NCI-H446 (cell line): ENCODE data around the gene TUBGCP6.

ENCODE experiments used
- DNase-seq, 2 experiments: peaks; one replicate each; lab custom pipeline; 2025; lab: John Stamatoyannopoulos, UW

Gene TUBGCP6

DNA sequence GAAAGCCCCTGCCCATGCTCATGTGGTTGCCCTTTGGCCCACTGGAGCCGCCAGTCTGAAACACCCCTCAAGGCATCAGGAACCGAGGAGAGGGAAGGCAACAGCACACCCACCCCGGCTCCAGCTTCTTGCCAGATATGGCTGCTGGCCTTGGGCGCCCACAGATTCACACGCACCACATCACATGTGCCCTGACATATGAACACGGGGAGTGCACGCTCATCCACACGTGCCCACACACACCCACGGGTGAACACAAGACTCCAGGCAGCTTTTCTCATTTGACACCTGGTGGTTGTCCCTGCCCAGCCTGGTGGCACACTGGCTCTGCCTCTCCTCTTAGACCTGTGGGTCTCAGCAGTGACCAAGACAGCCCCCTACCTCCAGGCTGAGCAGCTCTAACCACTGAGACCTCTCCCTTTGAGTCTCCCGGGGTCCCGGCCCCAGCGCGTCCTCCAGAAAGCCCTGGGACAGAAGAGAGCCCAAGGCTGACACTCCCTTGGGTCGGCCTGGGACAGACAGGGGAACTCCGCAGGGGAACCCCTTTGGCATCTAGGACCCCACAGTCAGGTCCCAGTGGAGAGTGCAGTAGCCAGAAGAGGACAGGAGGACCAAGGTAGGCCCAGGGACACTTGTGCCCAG is 19.4 kb upstream of the TUBGCP6 start:
- no peak for DNase-seq

DNA sequence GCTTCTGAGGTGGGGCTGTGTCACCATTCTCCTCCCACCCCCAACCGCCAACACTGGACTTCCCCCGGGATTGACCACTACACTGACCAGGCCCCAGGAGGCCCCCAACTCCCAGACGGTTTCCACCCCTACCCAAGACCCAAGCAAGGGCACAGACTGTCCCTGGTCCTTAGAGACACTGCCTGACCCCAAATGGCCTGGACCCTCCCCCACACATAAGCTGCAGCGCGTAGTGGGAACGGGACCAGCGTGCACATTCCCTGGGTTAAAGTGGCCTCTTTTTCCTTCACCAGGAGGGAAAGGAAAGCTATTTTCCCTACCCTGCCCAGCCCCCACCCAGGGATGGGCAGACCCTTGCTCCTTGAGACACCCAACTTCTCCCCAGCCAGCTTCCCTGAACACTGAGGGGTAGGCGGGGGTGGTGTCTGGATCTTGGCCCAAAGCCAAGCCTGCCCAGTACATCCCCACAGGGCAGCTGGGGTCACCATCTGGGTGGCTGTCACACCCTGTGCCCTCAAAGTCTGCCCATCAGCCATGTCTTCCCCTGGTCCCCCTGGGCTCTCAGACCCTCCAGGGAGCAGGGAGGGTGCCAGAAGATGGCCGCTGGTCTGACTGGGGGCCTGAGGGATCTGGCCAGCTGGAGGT is 18.3 kb upstream of the TUBGCP6 start:
- no peak for DNase-seq

DNA sequence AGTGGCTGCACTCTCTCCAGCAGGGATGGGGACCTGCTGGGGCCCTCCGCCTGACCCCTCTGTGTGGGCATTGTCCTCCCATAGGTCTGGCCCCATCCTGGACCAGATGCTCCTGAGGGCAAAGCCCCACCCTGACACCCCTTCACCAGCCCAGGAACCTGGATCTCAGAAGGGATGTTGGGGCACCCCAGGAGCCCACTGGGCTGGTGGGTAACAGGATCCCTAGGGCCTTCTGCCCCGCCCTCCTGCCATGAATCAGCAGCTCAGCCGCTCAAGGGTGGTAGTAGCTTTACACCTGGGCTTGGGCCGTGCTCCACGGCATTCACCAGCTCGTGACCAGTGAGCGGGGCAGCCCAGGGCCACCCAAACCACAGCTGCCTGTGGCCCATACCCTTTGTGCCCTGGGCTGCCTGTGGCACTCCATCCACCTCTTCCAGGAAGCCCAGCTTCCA is 17.7 kb upstream of the TUBGCP6 start:
- no peak for DNase-seq

DNA sequence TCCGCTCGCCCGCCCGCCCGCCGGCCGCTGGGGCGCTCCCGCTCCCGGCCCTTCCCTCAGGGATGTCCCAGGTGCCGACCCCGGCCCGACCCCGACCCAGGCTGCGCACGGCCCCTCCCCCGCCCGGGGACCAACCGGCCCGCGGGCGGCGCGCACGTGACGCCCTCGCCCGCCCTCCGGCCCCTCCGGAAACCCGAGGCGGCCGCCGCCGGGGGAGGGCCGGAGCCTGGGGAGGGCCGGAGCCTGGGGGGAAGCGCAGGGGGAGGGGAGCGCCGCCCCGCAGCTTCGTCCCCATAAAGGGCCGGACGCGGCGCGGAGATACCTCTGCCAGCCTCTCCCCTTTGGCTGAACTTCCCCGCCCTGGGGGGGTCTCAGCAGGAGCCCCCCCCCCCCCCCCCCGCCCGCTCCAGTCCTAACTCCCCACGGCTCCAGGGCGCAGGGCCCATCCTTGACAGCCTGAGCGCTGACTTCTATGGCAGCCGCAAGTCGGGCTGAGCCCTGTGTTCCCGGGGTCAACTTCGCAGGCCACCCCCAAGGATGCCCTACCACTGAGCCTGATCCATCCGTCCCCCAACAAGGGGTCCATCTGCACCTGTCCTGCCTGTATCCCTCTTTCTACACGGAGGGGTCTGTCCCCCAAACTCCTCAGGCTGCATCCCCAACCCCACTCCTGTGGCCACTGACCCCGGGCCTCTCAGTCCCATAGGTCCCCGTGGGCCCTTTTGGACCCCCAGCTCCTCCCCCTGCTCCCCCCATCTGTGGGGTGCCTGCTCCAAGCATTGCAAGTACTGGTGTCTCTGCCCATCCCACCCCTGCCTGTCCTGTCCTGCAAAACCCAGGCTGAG is 17.0 kb upstream of the TUBGCP6 start, which contains the start of gene MAPK12:
MAPK12 (minus strand) TSS at position 69 of the 845 bp plus-strand sequence. CDS start 174 bp downstream, outside the sequence.
- peak in 1 of 2 experiments; percentile 18 for DNase-seq

DNA sequence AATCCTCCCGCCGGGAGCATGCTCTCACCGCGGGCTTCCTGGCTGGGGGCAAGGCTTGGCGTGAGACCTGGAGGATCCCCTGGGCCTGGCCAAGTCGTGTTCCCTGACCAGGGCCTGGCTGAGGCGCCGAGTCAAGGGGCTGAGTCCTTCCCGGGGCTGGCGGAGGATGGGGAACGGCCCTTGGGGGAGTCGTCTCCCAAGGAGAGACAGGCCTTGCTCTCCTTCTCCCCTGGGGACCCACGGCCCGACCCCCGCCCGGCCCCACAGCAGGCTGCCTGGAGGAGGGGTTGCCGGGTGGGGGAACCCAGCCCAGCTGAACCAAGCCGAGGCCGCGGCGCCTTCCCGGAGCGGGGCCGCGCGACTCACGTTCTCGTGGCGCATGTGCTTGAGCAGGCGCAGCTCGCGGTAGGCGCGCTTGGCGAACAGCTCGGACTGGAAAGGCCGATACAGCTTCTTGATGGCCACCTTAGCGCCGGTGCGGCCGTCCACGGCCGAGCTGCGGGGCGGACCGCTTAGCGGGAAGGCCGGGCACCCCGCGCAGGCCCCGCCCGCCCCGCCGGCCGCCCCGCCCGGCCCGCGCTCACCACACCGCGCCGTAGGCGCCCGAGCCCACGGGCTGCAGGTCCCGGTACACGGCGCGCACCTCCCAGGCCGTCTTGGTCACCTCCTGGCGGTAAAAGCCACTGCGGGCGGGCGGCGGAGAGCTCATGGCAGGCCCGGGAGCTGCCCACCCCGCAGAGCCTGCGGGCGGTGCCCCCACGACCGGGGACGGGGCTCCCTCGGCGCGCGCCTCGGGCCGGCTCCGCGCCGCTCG is 16.2 kb upstream of the TUBGCP6 start:
- peak in 1 of 2 experiments; percentile 43 for DNase-seq

DNA sequence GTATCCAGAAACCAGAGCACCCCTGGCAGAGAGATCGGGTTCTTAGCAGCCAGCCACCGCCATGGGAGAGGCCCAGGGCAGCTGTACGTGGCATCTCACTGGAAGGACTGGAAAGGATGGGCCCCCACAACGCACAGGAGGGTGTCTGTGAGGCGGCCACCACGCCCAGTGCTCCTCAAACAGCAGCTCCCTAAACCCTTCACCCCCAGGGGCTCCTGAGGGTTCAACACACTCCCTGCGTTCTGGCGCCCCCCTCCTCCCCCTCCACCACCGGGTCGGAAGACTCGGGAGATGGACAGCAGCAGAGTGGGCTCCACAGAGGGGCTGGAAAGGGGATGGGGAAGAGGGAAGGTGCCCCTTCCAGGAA is 15.6 kb upstream of the TUBGCP6 start:
- no peak for DNase-seq

DNA sequence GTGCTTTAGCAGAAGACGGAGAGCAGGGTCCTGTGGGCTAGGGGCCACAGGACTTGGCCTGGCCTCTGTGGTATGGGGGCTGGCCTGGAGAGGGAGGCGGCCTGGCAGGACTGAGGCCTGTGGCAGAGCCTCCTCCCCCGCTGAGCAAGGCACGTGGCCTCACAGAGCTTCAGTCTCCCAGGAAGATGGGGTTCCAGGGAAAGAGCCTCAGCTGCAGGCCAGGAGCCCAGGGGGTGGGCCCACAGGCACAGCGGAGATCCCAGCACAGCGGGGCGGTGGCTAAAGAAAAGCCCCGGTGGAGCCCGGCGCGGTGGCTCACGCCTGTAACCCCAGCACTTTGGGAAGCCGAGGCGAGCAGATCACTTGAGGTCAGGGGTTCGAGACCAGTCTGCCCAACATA is 14.5 kb upstream of the TUBGCP6 start:
- DNase-seq, result no peak

DNA sequence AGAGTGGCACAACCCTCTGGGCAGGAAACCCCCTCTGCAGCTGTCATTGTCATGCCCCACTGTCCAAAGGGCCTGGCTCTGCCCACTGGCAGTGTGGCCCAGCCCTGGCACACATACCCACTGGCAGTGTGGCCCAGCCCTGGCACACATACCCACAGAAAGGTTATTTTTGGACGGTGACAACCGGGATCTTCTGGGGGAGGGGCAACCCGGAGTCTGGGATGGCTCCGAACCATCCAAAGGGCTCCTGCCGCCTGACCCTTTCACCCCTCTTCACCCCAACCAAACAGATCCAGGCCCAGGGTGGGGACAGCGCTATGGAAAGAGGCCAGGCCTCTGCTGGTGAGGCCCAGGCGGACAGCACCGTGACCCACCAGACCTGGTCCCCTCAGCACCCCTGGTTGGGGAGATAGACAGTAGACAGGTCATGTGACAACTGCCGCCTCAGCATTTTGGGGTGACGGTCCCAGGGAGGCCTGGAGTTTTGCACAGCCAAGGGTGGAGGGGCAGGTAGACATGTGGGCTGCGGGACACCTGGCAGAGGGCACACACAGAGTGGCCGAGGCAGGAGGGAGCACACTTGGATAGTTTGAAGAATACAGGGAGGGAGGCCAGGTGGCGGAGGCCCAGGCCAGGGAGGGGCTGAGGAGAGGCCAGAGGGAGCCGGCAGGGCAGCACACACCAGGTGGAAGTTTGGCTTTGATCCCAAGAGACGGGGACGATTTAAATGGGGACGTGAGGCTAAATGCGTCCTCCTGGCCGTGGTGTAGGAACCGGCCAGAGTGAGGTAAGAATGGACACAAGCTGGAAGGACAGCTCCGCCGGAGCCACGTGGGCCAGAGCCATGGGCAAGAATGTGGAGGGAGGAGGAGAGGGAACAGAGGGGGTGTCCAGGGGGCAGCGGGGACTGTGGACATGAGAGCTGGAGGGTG is 13.8 kb upstream of the TUBGCP6 start:
- DNase-seq, result no peak

DNA sequence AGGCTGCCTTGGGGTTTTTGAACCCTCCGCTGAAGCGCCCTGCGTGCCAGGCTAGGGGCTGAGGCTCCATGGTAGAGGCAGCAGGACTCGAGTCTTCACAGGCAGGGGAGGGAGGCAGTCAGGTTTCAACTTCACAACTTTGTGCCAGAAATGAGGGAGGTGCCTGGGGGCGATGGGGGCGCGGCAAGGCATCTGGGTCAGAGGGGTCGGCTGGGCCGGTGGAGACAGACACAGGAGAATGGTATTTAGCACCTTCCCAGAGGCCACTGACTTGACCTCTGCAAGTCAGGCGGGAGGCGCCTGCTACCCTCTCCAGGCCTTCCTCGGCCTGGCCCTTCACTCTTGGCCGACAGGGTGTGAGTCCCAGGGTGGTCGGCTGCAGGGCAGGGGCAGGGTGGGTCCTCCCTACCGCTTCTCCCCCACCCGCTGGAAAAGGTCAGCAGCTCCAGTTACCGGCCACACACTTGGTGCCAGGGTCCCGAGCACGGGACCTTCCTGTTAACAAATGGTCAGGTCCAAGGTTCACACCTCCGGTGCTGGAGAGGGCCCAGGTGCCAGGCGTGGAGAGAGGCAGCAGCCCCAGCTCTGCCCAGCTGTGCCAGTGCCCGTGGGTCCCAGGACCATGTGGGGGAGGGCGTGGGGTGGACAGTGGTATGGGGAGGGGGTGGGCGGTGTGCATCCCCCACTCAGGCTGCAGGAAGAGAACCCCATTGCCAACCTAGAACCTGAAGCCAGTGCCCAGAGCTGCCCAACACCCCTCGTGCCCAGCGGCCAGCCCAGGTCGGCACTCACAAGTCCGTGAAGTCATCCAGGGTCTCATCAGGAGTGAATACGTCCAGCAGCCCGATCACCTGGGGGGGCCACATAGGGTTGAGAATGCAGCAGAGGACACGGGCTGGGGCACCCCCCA is 12.9 kb upstream of the TUBGCP6 start:
- DNase-seq, result no peak

DNA sequence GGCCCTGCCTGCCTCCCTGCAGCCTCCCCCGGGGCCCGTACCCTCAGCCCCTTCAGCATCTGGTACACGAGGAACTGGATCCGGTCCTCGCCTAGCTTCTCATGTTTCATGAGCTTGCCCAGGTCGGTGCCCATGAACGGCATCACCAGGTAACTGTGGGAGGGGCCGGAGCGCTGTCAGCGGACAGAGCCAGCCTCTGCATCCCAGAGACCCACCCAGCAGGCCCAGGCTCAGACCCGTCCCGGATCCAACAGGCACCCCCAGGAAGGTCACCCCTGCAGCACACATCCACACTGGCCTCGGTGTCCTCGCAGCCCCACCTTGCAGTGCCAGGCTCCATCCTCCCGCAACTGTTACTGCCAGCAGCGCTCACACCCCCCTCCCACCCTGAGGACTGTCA is 12.2 kb upstream of the TUBGCP6 start:
- DNase-seq, result no peak

DNA sequence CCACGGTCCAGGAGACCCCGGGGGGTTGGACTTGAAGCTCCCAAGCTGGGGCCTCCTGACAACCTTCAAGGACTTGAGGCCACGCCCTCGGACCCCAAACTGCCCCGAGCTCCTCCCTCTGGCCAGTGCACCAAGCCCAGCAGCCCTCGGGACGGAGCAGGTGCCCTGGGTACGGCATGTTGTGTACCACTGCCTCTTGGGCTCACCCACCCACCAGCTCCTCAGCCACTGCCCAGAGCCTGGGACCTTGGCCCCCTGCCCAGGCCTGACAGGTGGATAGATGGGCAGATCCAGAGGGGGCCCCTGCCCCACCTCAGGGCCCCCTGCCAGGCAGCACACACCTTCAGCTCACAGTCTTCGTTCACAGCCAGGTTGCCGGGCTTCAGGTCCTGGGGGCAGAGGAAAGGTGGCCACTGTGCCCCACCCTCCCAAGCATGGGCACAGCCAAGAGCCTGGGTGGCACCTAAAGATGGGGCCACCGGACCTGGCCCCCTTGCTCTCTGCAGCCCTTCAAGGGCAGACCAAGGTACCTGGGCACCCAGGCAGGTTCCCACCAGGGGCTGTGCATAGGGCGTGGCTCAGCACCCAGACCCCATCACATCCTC is 11.5 kb upstream of the TUBGCP6 start:
- DNase-seq, result no peak

DNA sequence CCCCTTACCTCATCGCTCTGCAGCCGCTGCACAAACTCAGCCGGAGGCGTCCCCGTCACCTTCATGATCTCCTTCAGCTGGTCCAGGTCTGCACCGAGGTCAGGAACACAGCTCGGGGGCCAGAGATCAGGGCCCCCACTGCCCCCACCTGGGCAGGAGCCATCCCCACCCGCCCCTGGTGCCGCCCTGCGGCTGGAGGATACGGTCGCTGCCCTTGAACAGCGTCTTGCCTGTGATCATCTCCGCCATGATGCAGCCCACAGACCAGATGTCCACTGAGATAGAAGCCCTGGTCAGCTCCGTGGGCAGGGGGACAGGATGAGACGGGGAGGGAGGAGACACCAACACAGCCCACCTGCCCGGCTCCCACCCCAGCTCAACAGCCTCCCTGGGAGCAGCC is 10.8 kb upstream of the TUBGCP6 start:
- DNase-seq, result no peak

DNA sequence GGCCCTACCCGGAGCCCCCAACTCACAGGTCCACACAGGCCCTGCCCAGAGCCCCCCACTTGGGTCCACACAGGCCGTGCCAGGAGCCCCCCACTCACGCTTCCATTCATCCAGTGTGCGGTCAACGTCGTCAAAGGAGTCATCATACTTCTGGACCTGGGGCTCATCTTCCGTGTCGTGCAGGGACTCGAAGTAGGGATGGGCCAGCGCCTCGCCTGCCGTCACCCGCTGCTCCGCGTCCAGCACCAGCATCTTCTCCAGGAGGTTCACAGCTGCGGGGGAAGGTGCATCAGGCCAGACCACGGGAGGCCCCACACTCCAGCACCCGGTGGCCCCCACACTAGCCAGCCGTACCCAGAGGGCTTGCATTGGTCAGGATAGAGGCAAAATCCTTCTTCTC is 10.3 kb upstream of the TUBGCP6 start:
- DNase-seq, result no peak

DNA sequence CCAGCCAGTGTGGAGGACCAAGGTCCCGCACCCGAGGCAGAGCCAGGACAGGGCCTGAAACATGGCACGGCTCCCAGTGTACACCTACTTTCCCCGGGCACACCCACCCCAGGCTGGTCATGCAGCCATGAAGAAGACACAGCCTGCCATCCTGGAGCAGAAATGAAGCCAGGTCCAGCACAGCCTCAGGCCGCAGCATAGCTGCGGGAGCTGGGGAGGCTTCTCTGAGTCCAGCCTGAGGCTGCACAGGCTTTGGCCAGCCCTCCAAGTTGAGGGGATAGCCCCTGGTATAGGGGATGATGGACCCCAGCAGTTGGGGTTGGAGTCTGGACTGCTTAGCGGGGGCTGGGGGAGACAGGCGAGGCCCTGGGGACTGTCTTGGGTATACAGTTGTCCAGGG is 9.1 kb upstream of the TUBGCP6 start:
- no peak for DNase-seq

DNA sequence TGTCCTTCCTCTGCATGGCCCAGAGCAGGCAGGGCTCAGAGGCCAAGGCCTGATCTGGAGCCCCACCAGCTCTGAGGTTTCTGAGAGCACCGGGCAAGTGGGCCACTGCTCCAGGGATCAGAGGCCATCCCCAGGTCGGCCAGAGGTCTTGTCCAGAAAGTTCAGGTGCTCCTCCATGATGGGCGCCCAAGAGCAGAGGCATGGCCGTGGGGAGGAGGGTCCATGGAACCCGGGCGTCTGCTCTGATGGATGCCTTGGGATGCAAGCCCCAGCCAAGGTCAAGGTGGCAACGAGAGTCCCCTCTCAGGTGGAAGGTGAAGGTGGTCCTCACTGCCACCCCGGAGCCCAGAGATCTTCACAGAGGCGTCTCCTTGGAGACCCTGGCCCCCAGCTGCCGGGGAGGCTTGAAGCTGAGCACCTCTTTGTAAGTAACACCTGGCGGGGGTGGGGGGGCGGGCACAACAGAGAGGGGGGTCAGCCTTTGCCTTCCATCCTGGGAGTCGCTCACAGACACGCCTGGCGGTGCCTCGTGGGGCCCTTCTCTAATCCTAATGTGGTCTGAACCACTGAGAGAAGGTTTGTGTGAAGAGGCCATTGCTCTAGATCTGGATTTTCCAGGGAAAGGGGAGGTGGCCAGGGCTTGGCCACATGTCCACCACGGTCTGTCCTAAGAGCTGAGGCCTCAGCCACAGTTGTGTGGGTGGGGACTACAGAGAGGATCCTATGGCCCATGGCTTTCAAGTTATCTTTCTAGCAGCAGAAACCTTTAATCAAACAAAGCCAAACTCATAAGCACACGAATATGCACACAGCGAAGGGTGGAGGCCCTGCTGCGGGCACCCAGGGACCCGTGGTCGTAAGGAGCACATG is 8.5 kb upstream of the TUBGCP6 start:
- DNase-seq, result no peak

DNA sequence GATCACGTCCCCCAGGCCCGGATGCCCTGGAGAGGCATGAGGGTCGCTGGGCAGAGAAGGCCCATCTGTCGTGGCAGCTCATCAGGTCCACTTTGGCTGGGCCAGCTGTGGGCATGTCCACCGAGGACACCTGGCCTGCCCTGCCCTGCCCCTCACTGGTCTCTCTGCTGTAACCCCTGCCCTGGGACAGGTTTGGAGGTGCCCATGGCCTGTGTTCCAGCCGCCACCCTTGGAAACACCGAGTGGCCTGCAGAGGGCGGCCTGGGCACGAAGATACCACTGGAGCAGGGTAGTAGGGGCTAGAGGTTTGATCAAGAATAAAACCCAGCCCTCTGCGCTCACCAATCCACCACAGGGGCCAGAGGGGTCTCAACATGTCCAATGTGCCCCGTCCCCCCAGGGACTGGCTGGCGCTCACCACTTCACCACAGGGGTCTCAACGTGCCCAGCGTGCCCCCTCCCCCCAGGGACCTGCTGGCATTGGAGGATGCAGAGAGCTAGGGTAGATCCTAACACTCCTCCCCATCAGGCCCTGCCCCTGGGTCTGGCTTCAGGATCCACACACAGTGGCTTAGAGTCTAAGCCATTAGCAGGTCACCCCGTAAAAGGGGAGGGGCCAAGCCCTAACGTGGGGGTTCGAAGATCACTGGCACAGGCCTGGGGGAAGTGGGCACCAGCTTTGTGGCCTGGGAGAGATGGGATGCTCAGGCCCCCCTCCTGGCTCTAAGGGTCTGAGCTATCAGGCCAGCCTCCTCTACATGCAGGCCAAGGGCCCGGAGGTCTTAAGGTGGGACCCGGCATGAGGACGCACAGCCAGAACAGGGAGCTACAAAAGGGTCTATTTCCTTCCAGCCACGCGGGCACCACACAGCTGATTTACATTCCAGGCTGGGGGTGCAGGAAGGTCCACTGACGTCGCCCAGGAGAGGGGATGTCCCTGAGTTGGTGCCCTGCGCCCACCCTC is 7.5 kb upstream of the TUBGCP6 start:
- peak in 1 of 2 experiments; percentile 16 for DNase-seq

DNA sequence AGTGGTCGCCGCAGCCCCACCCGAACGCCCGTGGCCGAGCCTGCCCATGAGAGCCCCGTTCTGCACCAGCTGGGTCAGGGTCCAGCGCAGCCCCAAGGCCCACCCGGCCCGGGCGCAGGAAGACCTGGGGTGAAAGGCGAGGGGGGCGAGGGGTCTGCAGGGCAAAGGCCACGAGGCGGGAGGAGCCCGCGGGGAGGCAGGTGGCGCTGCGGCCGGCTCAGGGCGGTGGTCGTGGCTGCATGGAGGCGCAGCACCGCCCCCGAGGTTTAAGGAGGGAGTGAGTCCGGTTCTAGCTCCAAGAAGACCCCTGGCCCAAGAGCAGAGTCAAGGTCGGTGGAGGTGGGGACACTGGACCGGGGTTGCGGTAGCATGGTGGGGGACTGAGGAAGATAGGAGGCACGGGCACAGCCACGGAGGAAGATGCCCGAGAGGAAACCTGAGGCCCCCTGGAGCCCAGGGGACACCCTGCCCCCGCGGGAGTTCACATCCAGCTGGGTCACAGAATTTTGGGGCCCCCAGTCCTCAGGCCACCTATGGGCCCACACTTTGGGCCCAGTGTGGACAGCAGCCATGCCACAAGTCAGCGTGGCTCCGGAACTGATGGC is 6.8 kb upstream of the TUBGCP6 start:
- DNase-seq, result no peak
